HL-60 (cell line): ENCODE results near the gene NXPH1.

ENCODE experiments used
- CTCF ChIP-seq: IDR thresholded peaks from one replicate; pipeline ENCODE4 v1.5.1; 2011; ENCODE audit warnings: low read length, control low read depth, inconsistent platforms; ENCODE audit not compliant: insufficient read depth
- POLR2AphosphoS5 ChIP-seq: IDR thresholded peaks from 2 replicates; pipeline ENCODE4 v1.6.1; 2012; ENCODE audit warnings: low read depth
- SPI1 ChIP-seq: IDR thresholded peaks from 2 replicates; pipeline ENCODE4 v1.6.1; 2012; ENCODE audit warnings: low read depth, mild to moderate bottlenecking, borderline replicate concordance

- TF ChIP-seq SPI1 (no peak), CTCF (no peak), POLR2AphosphoS5 (no peak)
Observed at GRCh38 chr7:8408871-8409270, 24.5 kb upstream of the NXPH1 start.
